B cell (primary cell): ENCODE measurements around the gene HSPA12A.

Source experiments
- EZH2 ChIP-seq: IDR thresholded peaks from 2 replicates; pipeline ENCODE4 v1.6.1; 2012; ENCODE audit warnings: borderline replicate concordance, low read depth, mild to moderate bottlenecking, moderate library complexity, low read length; ENCODE audit not compliant: insufficient read depth, poor library complexity, severe bottlenecking
- TF ChIP-seq, protein P1 (sequence below): fragments of 200-600 bp; IDR thresholded peaks from one replicate; pipeline ENCODE4 v1.8.0; 2022; ENCODE audit warnings: antibody characterized with exemption, mild to moderate bottlenecking

DNA sequence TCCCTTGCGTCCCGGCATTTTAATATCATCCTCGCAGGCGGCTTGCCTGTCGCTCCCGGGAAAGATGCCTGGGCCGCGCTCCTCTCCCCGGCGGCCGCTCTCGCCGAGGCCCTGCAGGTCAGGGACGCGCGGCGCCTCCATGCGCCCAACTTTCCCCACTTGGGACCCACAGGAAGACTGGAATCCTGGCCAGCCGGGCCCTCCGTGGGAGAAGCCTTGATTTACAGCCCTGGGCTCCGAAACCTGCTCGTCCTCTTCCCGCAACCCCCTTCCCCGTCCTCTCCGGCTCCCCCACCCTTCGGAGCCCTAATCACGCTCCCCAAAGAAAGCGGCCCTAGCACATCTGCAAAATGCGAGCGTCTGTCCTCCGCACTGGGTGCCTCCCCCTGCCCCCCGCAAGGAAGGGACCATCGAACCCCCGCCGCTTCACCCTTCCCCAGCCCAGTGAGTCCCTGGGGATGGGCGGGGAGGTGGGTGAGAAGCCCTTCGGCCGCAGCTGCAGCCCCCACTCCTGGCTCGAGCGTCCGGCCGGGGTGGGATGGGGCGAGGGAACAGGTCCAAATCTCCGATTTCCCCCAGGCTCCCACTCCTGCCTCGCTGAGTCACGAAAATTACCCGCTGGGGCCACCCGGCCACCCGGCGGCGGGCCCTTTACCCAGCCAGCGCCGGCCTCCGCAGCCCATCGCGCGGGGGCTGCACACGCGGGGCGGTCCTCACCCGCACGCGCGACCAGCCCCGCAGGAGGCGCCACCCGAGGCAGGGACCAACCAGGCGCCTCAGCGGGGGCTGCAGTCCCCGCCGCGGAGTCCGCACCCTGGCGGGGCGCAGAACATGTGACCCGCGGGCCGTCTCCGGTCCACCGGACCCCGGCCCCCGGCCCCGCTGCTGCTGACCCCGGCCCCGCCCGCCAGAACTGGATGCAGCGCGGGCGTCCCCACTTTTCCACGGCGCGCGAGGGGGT lies 695 bp downstream of the HSPA12A start:
- TF ChIP-seq, protein P1, sequence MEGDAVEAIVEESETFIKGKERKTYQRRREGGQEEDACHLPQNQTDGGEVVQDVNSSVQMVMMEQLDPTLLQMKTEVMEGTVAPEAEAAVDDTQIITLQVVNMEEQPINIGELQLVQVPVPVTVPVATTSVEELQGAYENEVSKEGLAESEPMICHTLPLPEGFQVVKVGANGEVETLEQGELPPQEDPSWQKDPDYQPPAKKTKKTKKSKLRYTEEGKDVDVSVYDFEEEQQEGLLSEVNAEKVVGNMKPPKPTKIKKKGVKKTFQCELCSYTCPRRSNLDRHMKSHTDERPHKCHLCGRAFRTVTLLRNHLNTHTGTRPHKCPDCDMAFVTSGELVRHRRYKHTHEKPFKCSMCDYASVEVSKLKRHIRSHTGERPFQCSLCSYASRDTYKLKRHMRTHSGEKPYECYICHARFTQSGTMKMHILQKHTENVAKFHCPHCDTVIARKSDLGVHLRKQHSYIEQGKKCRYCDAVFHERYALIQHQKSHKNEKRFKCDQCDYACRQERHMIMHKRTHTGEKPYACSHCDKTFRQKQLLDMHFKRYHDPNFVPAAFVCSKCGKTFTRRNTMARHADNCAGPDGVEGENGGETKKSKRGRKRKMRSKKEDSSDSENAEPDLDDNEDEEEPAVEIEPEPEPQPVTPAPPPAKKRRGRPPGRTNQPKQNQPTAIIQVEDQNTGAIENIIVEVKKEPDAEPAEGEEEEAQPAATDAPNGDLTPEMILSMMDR = no peak
- TF ChIP-seq EZH2 = peak; percentile 86
